ENCODE results near the gene PLEKHF1.

PLEKHF1 gene

DNA sequence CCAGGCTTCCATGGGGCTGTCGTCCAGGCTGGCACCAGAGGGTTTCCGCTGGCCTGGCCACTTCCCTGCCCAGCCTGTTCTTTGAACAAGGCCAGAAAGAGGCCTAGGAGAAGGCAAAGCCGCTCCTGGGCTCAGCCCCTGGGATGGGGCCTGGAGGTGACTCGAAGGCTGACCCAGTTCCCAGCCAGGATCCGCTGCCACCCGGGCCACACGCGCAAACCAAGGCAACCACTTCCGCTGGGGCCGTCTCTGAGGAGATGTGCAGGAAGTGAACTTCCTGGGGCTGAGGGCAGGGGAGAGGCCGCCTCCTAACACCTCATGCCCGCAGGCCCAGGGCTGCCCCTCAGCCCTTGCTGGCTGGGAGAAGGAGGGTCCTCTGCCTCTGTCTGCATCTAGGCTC lies 15.2 kb downstream of the PLEKHF1 start:
- no peaks in the 10 kb centered on the region for H3K27me3 ChIP-seq (ENCODE audit: control insufficient read depth, insufficient read depth, low read length)
- H3K4me1 ChIP-seq (ENCODE audit: control insufficient read depth, insufficient read depth, low read length): no peaks in the 10 kb centered on the region; the same call in 1 of the 2 replicates
- no peak overlapping the region for H3K27ac ChIP-seq (ENCODE audit: low read length)
- no peak for DNase-seq (ENCODE audit: low read depth, low spot score)
- H3K4me3 ChIP-seq (ENCODE audit: low read length): no peak overlapping the region
- no peaks in the 10 kb centered on the region for H3K9me3 ChIP-seq (ENCODE audit: control insufficient read depth, insufficient read depth, low read length)
- no CpG with 5 or more reads among the region's 12 CpGs for WGBS (ENCODE audit: insufficient coverage, insufficient read length)
- H3K36me3 ChIP-seq (ENCODE audit: control insufficient read depth, insufficient read depth, low read length): peaks cover 2% of the 10 kb centered on the region

DNA sequence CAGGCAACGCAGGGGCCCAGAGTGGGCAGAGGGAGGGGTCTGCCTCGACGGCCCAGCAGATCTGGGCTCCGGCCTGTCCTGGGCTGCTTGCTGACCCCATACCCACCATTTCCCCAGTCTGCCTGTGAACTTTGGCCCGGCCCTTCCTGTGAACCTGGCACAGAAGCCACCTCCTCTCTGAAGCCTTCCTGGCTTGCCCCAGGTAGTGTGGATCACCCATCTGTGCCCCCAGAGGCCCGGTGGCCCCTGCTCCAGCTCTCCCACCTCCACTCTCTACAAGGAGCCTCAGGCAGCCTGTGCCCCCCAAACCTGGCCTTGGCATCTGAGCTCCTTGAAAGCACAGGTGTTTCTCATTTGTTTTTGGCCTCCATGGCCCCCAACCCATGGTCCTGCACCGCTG lies 15.7 kb downstream of the PLEKHF1 start:
- Histone ChIP-seq H3K27me3 (ENCODE audit: control insufficient read depth, insufficient read depth, low read length) (no peaks in the 10 kb centered on the region), H3K9me3 (ENCODE audit: control insufficient read depth, insufficient read depth, low read length) (no peaks in the 10 kb centered on the region), H3K4me1 (ENCODE audit: control insufficient read depth, insufficient read depth, low read length) (no peaks in the 10 kb centered on the region; the same call in 1 of the 2 replicates), H3K27ac (ENCODE audit: low read length) (no peak overlapping the region), H3K4me3 (ENCODE audit: low read length) (no peak overlapping the region), H3K36me3 (ENCODE audit: control insufficient read depth, insufficient read depth, low read length) (no peaks in the 10 kb centered on the region; the same call in 1 of the 2 replicates)
- WGBS (ENCODE audit: insufficient coverage, insufficient read length): no CpG with 5 or more reads among the region's 7 CpGs
- no peak for DNase-seq (ENCODE audit: low read depth, low spot score)

DNA sequence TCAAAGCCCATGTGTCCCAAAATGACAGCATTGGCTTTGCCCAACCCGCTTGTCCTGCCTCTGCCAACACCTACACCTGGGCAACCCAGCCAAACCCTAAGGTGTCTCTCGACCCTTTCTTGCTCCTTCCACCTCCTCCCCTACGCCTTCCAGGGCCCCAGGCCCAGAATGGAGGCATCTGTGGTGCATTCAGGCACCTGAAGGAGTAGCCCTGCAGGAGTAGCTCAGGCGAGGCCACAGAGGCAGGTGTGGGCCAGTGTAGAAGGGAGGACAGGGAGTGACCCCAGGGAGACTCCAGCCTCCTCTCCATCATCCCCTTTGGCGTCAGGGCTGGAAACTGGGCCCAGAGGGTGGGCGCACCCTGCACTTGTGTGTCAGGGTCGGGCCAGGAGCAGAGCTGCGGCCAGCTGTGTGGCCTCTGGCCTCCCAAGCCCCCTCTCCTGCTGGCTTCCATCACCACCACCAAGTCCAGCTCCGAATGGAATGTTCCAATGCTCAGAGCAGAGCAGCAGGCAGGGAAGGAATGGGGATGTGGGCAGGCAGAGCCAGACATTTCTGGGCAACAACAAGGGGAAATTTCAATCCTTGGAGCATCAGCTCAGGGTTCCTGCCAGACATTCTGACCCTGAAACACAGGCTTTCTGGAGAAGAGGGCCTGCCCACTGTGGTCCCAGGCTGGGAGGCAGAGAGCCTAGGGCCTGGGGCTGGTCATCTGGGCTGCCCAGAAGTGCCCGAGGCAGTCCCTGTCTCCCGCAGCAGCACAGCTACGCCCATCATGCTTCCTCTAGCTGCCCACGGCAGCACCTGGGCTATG lies 16.4 kb downstream of the PLEKHF1 start:
- H3K27ac ChIP-seq (ENCODE audit: low read length): no peak overlapping the region
- no peaks in the 10 kb centered on the region; the same call in 1 of the 2 replicates for H3K36me3 ChIP-seq (ENCODE audit: control insufficient read depth, insufficient read depth, low read length)
- WGBS (ENCODE audit: insufficient coverage, insufficient read length): no CpG with 5 or more reads among the region's 13 CpGs
- no peaks in the 10 kb centered on the region; the same call in 1 of the 2 replicates for H3K4me1 ChIP-seq (ENCODE audit: control insufficient read depth, insufficient read depth, low read length)
- DNase-seq (ENCODE audit: low read depth, low spot score): no peak
- H3K4me3 ChIP-seq (ENCODE audit: low read length): no peak overlapping the region
- H3K27me3 ChIP-seq (ENCODE audit: control insufficient read depth, insufficient read depth, low read length): no peaks in the 10 kb centered on the region
- no peaks in the 10 kb centered on the region for H3K9me3 ChIP-seq (ENCODE audit: control insufficient read depth, insufficient read depth, low read length)

DNA sequence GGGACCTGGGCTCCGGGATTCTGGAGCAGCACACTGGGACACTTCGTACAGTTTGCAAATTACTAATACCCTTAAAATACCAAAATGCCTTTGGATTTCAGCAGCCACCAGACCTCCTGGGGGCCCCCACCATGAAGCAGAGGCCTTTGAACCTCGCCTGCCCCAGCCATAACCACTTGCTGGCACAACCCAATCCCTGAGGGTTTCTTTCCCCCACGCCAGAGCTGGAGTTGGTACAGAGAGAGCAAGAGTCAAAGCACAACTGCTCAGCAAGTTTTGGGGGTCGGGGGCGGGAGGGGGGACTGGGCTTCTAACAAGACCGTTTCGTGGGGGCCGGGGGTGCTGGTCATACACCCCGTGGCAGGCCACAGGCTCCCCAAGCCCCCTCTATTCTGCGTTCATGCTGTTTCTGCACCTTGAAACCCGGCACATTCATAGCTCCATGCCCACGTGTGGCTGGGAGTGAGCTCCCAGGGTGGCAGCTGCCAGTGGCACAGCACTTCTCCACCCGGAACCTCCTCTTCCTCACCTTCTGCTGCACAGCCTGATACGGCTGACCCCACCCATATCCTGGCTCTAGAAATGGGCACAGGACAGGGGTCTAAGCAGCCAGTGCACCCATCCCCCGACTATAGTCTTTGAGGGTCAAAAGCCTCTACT lies 17.1 kb downstream of the PLEKHF1 start:
- no peak overlapping the region for H3K27ac ChIP-seq (ENCODE audit: low read length)
- no peak for DNase-seq (ENCODE audit: low read depth, low spot score)
- H3K36me3 ChIP-seq (ENCODE audit: control insufficient read depth, insufficient read depth, low read length): no peaks in the 10 kb centered on the region; the same call in 1 of the 2 replicates
- no peak overlapping the region for H3K4me3 ChIP-seq (ENCODE audit: low read length)
- H3K4me1 ChIP-seq (ENCODE audit: control insufficient read depth, insufficient read depth, low read length): no peaks in the 10 kb centered on the region; the same call in 1 of the 2 replicates
- WGBS (ENCODE audit: insufficient coverage, insufficient read length): no CpG with 5 or more reads among the region's 16 CpGs
- no peaks in the 10 kb centered on the region for H3K9me3 ChIP-seq (ENCODE audit: control insufficient read depth, insufficient read depth, low read length)
- no peaks in the 10 kb centered on the region for H3K27me3 ChIP-seq (ENCODE audit: control insufficient read depth, insufficient read depth, low read length)

- WGBS (ENCODE audit: insufficient coverage, insufficient read length): no CpG with 5 or more reads among the region's 10 CpGs
- no peaks in the 10 kb centered on the region; the same call in 1 of the 2 replicates for H3K4me1 ChIP-seq (ENCODE audit: control insufficient read depth, insufficient read depth, low read length)
- no peaks in the 10 kb centered on the region for H3K27me3 ChIP-seq (ENCODE audit: control insufficient read depth, insufficient read depth, low read length)
- no peaks in the 10 kb centered on the region; the same call in 1 of the 2 replicates for H3K36me3 ChIP-seq (ENCODE audit: control insufficient read depth, insufficient read depth, low read length)
- H3K4me3 ChIP-seq (ENCODE audit: low read length): no peak overlapping the region
- DNase-seq (ENCODE audit: low read depth, low spot score): no peak
- H3K9me3 ChIP-seq (ENCODE audit: control insufficient read depth, insufficient read depth, low read length): no peaks in the 10 kb centered on the region
- no peak overlapping the region for H3K27ac ChIP-seq (ENCODE audit: low read length)
Measured at GRCh38 chr19:29683009-29683408, 17.7 kb downstream of the PLEKHF1 start.

DNA sequence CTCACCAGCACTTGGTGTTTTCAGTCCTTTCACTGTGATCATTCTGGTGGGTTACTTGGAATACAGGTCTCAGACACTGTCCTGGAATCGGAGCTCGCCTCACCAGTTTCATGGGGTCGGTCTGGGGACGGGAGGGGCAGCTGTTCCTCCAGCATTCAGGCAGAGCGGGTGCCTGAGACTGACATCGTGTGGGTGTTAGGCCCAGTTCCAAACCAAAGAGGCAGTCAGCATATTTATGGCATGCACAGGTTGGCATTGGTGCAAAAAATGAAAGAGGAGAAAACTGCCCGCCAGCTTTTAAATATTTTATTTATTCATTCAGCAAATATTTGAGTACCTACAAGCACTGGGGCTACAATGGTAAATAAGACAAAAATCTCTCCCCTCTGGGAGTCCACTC lies 20.1 kb downstream of the PLEKHF1 start:
- no peak for DNase-seq (ENCODE audit: low read depth, low spot score)
- no peaks in the 10 kb centered on the region for H3K27me3 ChIP-seq (ENCODE audit: control insufficient read depth, insufficient read depth, low read length)
- WGBS (ENCODE audit: insufficient coverage, insufficient read length): no CpG with 5 or more reads among the region's 7 CpGs
- H3K4me3 ChIP-seq (ENCODE audit: low read length): no peak overlapping the region
- no peaks in the 10 kb centered on the region for H3K9me3 ChIP-seq (ENCODE audit: control insufficient read depth, insufficient read depth, low read length)
- no peaks in the 10 kb centered on the region; the same call in 1 of the 2 replicates for H3K4me1 ChIP-seq (ENCODE audit: control insufficient read depth, insufficient read depth, low read length)
- H3K36me3 ChIP-seq (ENCODE audit: control insufficient read depth, insufficient read depth, low read length): no peaks in the 10 kb centered on the region; the same call in 1 of the 2 replicates
- no peak overlapping the region for H3K27ac ChIP-seq (ENCODE audit: low read length)

DNA sequence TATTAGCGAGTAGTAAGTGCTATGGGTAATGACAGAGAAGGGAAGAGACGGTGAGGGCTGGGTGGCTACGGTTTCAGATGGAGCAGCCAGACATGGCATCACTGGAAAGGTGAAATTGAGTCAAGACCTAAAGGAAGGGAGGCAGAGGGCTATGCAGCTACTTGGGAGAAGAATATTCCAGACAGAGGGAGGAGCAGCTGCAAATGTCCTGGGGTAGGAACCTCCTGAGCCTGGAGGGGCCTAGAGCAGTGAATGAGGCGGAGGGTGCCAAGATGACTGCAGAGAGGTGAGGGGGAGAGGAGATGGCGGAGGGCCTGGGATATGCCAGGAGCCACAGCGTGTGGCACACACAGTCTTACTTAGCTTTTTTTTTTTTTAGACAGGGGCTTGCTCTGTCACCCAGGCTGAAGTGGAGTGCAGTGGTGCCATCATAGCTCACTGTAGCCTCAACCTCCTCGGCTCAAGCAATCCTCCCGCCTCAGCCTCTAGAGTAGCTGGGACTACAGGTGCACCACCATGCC lies 21.1 kb downstream of the PLEKHF1 start:
- no peak for DNase-seq (ENCODE audit: low read depth, low spot score)
- no peak overlapping the region for H3K27ac ChIP-seq (ENCODE audit: low read length)
- H3K36me3 ChIP-seq (ENCODE audit: control insufficient read depth, insufficient read depth, low read length): no peaks in the 10 kb centered on the region; the same call in 1 of the 2 replicates
- no peaks in the 10 kb centered on the region for H3K9me3 ChIP-seq (ENCODE audit: control insufficient read depth, insufficient read depth, low read length)
- WGBS (ENCODE audit: insufficient coverage, insufficient read length): no CpG with 5 or more reads among the region's 8 CpGs
- H3K4me3 ChIP-seq (ENCODE audit: low read length): no peak overlapping the region
- no peaks in the 10 kb centered on the region for H3K27me3 ChIP-seq (ENCODE audit: control insufficient read depth, insufficient read depth, low read length)
- no peaks in the 10 kb centered on the region; the same call in 1 of the 2 replicates for H3K4me1 ChIP-seq (ENCODE audit: control insufficient read depth, insufficient read depth, low read length)

GRCh38 chr19:29687244-29687896 lies 22.1 kb downstream of the PLEKHF1 start:
- no peak for DNase-seq (ENCODE audit: low read depth, low spot score)
- no peak overlapping the region for H3K27ac ChIP-seq (ENCODE audit: low read length)
- no peaks in the 10 kb centered on the region for H3K27me3 ChIP-seq (ENCODE audit: control insufficient read depth, insufficient read depth, low read length)
- no peaks in the 10 kb centered on the region for H3K9me3 ChIP-seq (ENCODE audit: control insufficient read depth, insufficient read depth, low read length)
- no peak overlapping the region for H3K4me3 ChIP-seq (ENCODE audit: low read length)
- WGBS (ENCODE audit: insufficient coverage, insufficient read length): no CpG with 5 or more reads among the region's 17 CpGs
- no peaks in the 10 kb centered on the region for H3K36me3 ChIP-seq (ENCODE audit: control insufficient read depth, insufficient read depth, low read length)
- no peaks in the 10 kb centered on the region for H3K4me1 ChIP-seq (ENCODE audit: control insufficient read depth, insufficient read depth, low read length)

DNA sequence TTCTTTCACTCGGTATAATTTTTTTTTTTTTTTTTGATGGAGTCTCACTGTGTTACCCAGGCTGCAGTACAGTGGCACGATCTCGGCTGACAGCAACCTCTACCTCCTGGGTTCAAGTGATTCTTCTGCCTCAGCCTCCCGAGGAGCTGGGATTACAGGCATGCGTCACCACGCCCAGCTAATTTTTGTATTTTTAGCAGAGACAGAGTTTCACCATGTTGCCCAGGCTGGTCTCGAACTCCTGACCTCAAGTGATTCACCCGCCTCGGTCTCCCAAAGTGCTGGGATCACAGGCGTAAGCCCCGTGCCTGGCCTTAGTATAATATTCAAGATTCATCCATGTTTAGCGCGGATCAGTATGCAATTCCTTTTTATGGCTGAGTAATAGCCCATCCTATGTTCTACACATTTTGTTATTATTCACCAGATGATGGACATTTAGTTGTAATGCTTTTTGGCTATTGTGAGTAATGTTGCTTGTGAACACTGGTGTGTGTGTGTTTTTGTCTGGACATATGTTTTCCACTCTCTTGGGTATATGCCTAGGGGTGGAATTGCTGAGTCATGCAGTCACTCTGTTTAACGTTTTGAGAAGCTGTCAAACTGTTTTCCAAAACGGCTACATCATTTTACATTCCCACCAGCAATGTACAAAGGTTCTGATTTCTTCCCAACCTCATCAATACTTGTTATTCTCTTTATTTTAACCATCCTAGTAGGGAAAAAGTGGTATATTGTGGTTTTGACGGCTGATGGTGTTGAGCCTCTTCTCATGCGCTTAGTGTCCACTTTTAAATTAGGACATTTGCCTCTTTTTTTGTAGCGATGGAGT lies 22.9 kb downstream of the PLEKHF1 start:
- Histone ChIP-seq H3K4me1 (ENCODE audit: control insufficient read depth, insufficient read depth, low read length) (no peaks in the 10 kb centered on the region), H3K27me3 (ENCODE audit: control insufficient read depth, insufficient read depth, low read length) (no peaks in the 10 kb centered on the region), H3K27ac (ENCODE audit: low read length) (no peak overlapping the region), H3K4me3 (ENCODE audit: low read length) (no peak overlapping the region), H3K9me3 (ENCODE audit: control insufficient read depth, insufficient read depth, low read length) (no peaks in the 10 kb centered on the region), H3K36me3 (ENCODE audit: control insufficient read depth, insufficient read depth, low read length) (no peaks in the 10 kb centered on the region)
- DNase-seq (ENCODE audit: low read depth, low spot score): no peak
- WGBS (ENCODE audit: insufficient coverage, insufficient read length): no CpG with 5 or more reads among the region's 18 CpGs

All from iPS DF 6.9 (cell line).